ENCODE measurements around the gene KIF17.
"Not testable (repeated sequence)": the region's sequence is repeated elsewhere in the genome, so short reads cannot be mapped to it uniquely, and the experiment has no call there.

Gene KIF17

DNA sequence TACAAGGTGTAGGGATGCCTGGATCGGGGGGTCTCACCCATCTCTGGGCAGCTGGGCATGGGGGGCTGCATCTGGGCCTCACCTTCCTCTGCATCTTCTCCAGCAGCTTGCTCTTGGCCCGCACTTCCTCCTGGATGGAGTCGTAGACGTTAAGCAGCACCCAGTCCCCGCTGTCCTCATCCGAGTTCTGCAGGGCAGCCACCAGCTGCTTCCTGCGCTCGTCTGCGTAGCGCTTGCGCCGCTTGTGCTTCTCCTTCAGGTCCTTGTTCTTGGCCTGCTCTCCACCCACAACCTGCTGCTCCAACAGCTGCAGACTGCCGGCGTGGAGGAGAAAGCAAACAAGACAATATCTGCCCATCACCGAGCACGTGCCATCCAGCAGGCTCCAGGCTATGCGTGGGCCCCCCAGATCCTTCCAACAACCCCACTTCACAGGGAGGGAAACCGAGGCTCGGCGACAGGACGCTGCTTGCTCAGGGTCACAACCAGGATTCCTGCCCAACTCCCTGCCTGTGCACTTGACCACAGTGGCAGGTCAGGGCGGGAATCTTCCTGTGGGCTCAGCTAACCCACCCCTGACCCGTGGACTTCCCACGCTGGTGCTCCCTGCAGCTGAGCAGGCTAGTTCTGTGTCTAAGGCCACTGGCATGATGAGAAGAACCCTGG, 35.1 kb downstream of the KIF17 start:
- Histone ChIP-seq H3K36me3 (ENCODE audit: control insufficient read depth, low read depth, low read length) (no peaks in the 10 kb centered on the region), H3K9ac (ENCODE audit: low read length) (no peak overlapping the region), H3K4me3 (ENCODE audit: low read length) (no peak overlapping the region), H3K4me1 (ENCODE audit: control insufficient read depth, low read depth, low read length) (no peaks in the 10 kb centered on the region), H3K9me3 (ENCODE audit: control insufficient read depth, low read depth, low read length) (no peaks in the 10 kb centered on the region), H3K27ac (ENCODE audit: low read length) (no peak overlapping the region), H3K27me3 (ENCODE audit: control insufficient read depth, insufficient read depth, low read length) (no peaks in the 10 kb centered on the region)

- Histone ChIP-seq H3K9ac (ENCODE audit: low read length) (no peak overlapping the region), H3K36me3 (ENCODE audit: control insufficient read depth, low read depth, low read length) (no peaks in the 10 kb centered on the region), H3K4me1 (ENCODE audit: control insufficient read depth, low read depth, low read length) (no peaks in the 10 kb centered on the region), H3K9me3 (ENCODE audit: control insufficient read depth, low read depth, low read length) (no peaks in the 10 kb centered on the region), H3K27me3 (ENCODE audit: control insufficient read depth, insufficient read depth, low read length) (no peaks in the 10 kb centered on the region), H3K27ac (ENCODE audit: low read length) (no peak overlapping the region), H3K4me3 (ENCODE audit: low read length) (no peak overlapping the region)
These were observed 35.8 kb downstream of the KIF17 start for GRCh38 chr1:20681999-20682398.

- H3K9ac ChIP-seq (ENCODE audit: low read length): no peak overlapping the region
- no peaks in the 10 kb centered on the region for H3K4me1 ChIP-seq (ENCODE audit: control insufficient read depth, low read depth, low read length)
- H3K36me3 ChIP-seq (ENCODE audit: control insufficient read depth, low read depth, low read length): no peaks in the 10 kb centered on the region
- H3K9me3 ChIP-seq (ENCODE audit: control insufficient read depth, low read depth, low read length): no peaks in the 10 kb centered on the region
- H3K27ac ChIP-seq (ENCODE audit: low read length): no peak overlapping the region
- H3K27me3 ChIP-seq (ENCODE audit: control insufficient read depth, insufficient read depth, low read length): no peaks in the 10 kb centered on the region
- no peak overlapping the region for H3K4me3 ChIP-seq (ENCODE audit: low read length)
These were observed 37.5 kb downstream of the KIF17 start for GRCh38 chr1:20680269-20680668.

DNA sequence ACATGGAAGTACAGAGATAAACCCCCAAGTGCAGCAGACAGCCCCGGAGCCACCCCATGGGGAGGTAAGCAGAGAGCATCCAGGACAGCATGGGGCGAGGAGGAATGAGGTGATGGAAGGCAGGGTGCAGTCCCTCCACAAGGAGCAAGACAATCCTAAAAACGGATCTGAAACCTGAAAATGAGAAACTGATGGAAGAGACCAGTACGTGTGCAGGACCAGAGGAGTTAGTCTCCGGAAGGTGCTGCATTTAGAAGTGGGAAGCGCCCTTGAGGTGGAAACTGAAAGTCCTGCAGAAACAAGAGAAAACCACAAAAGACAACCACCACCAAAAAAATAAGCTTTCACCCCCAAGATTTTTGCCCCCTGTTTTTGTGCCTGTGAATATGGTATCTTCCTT, 39.2 kb downstream of the KIF17 start:
- H3K27me3 ChIP-seq (ENCODE audit: control insufficient read depth, insufficient read depth, low read length): no peaks in the 10 kb centered on the region

DNA sequence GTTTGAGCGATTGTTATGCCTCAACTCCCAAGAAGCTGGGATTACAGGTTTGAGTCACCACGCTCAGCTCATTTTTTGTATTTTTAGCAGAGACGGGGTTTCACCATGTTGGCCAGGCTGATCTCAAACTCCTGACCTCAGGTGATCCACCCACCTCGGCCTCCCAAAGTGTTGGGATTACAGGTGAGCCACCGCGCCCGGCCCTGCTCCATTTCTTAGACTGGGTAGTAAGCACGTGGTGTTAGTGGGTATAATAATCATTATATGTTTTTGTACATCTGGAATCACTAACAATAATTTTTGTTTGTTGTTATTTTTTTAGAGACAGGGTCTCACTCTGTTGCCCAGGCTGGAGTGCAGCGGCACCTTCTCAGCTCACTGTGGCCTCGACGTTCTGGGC, 44.2 kb downstream of the KIF17 start:
- H3K27me3 ChIP-seq (ENCODE audit: control insufficient read depth, insufficient read depth, low read length); H3K27ac ChIP-seq (ENCODE audit: low read length); H3K36me3 ChIP-seq (ENCODE audit: control insufficient read depth, low read depth, low read length); H3K4me1 ChIP-seq (ENCODE audit: control insufficient read depth, low read depth, low read length); H3K9ac ChIP-seq (ENCODE audit: low read length); H3K4me3 ChIP-seq (ENCODE audit: low read length); H3K9me3 ChIP-seq (ENCODE audit: control insufficient read depth, low read depth, low read length): not testable (repeated sequence)

More for the DNA sequence above, 39.2 kb downstream of the KIF17 start:
- Histone ChIP-seq H3K4me3 (ENCODE audit: low read length) (no peak overlapping the region), H3K4me1 (ENCODE audit: control insufficient read depth, low read depth, low read length) (no peaks in the 10 kb centered on the region), H3K9me3 (ENCODE audit: control insufficient read depth, low read depth, low read length) (no peaks in the 10 kb centered on the region), H3K36me3 (ENCODE audit: control insufficient read depth, low read depth, low read length) (no peaks in the 10 kb centered on the region), H3K27ac (ENCODE audit: low read length) (no peak overlapping the region), H3K9ac (ENCODE audit: low read length) (no peak overlapping the region)

- Histone ChIP-seq H3K27ac (ENCODE audit: low read length) (no peak overlapping the region), H3K4me3 (ENCODE audit: low read length) (no peak overlapping the region), H3K27me3 (ENCODE audit: control insufficient read depth, insufficient read depth, low read length) (no peaks in the 10 kb centered on the region), H3K36me3 (ENCODE audit: control insufficient read depth, low read depth, low read length) (no peaks in the 10 kb centered on the region), H3K9ac (ENCODE audit: low read length) (no peak overlapping the region), H3K4me1 (ENCODE audit: control insufficient read depth, low read depth, low read length) (no peaks in the 10 kb centered on the region), H3K9me3 (ENCODE audit: control insufficient read depth, low read depth, low read length) (no peaks in the 10 kb centered on the region)
These were observed 45.6 kb downstream of the KIF17 start for GRCh38 chr1:20672265-20672632.

- Histone ChIP-seq H3K27ac (ENCODE audit: low read length) (no peak overlapping the region), H3K27me3 (ENCODE audit: control insufficient read depth, insufficient read depth, low read length) (no peaks in the 10 kb centered on the region), H3K36me3 (ENCODE audit: control insufficient read depth, low read depth, low read length) (no peaks in the 10 kb centered on the region), H3K4me1 (ENCODE audit: control insufficient read depth, low read depth, low read length) (no peaks in the 10 kb centered on the region), H3K9ac (ENCODE audit: low read length) (no peak overlapping the region), H3K4me3 (ENCODE audit: low read length) (no peak overlapping the region), H3K9me3 (ENCODE audit: control insufficient read depth, low read depth, low read length) (no peaks in the 10 kb centered on the region)
These were observed 46.9 kb downstream of the KIF17 start for GRCh38 chr1:20670936-20671335.

DNA sequence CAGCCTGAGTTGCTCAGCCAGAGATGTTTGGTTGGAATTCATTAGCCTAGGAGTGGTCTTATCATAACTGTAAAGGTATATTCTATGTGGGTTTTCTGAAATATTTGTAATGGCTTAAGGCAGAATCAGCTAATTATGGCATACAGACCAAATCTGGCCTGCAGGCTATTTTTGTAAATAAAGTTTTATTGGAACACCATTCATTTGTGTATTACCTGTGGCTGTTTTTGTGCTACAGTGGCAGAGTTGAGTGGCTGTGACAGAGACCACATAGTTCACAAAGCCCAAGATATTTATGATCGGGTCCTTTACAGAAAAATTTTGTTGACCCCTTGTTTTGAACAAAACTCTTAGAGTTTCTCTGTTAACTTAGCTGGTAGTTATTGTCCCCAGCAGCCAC, 49.2 kb downstream of the KIF17 start:
- Histone ChIP-seq H3K9ac (ENCODE audit: low read length) (no peak overlapping the region), H3K9me3 (ENCODE audit: control insufficient read depth, low read depth, low read length) (no peaks in the 10 kb centered on the region), H3K36me3 (ENCODE audit: control insufficient read depth, low read depth, low read length) (no peaks in the 10 kb centered on the region), H3K27ac (ENCODE audit: low read length) (no peak overlapping the region), H3K4me1 (ENCODE audit: control insufficient read depth, low read depth, low read length) (no peaks in the 10 kb centered on the region), H3K27me3 (ENCODE audit: control insufficient read depth, insufficient read depth, low read length) (no peaks in the 10 kb centered on the region), H3K4me3 (ENCODE audit: low read length) (no peak overlapping the region)

DNA sequence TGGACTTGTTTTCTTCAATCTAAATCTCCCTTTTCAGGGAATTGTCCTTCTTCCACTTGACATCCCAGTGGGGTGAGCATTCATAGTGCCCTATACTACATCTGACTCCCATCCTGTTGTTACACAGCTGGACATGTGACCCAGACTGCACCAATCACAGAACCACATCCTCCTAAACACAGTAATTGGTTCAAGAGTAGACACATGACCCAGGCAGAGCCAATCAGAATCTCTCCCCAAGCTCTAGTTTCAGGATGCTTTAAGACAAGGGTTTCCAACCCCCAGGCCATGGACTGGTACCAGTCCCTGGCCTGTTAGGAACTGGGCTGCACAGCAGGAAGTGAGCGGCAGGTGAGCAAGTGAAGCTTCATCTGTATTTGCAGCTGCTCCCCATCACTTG, 51.0 kb downstream of the KIF17 start:
- H3K4me3 ChIP-seq (ENCODE audit: low read length): no peak overlapping the region
- no peak overlapping the region for H3K27ac ChIP-seq (ENCODE audit: low read length)
- no peaks in the 10 kb centered on the region for H3K9me3 ChIP-seq (ENCODE audit: control insufficient read depth, low read depth, low read length)
- no peaks in the 10 kb centered on the region for H3K36me3 ChIP-seq (ENCODE audit: control insufficient read depth, low read depth, low read length)
- no peaks in the 10 kb centered on the region for H3K27me3 ChIP-seq (ENCODE audit: control insufficient read depth, insufficient read depth, low read length)
- H3K4me1 ChIP-seq (ENCODE audit: control insufficient read depth, low read depth, low read length): no peaks in the 10 kb centered on the region
- H3K9ac ChIP-seq (ENCODE audit: low read length): no peak overlapping the region

DNA sequence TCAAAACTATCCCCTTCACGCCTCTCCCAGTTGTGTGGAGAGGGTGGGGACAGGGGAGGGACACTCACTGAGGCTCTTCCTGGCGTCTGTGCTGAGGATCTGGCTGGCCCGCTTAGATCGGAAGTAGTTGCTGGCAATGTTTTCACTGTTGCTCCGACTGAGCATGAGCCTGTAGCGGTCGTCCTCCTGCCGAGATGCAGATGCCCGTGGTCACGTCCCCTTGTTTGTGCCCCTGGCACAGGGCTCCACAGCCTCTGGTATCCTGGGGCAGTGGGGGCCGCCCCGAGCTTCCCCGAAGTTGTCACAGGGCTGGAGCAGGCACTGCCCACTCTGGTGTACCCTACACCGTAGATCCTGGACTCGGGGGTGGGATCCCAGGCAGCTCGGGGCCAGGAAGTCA, 51.7 kb downstream of the KIF17 start:
- Histone ChIP-seq H3K9ac (ENCODE audit: low read length) (no peak overlapping the region), H3K9me3 (ENCODE audit: control insufficient read depth, low read depth, low read length) (no peaks in the 10 kb centered on the region), H3K4me3 (ENCODE audit: low read length) (no peak overlapping the region), H3K36me3 (ENCODE audit: control insufficient read depth, low read depth, low read length) (no peaks in the 10 kb centered on the region), H3K4me1 (ENCODE audit: control insufficient read depth, low read depth, low read length) (no peaks in the 10 kb centered on the region), H3K27me3 (ENCODE audit: control insufficient read depth, insufficient read depth, low read length) (no peaks in the 10 kb centered on the region), H3K27ac (ENCODE audit: low read length) (no peak overlapping the region)

DNA sequence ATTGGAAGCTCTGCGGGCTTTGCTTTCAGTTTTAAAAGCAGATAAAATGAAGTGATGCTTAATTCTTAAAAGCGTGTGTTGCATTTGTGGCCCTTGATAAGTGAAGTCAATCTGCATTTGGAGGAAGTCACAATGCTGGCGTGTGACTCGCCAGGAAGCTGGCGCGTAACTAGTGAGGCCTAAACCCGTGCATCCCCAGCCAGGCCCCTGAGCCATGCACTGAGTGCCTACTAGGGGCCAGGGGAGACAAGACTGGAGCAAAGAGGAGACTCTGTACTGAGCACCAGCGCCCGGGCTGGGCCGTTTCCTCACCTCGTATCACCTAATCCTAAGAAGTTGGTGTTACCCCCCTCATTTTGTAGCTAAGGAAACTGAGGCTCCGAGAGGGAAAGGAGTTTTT, 52.1 kb downstream of the KIF17 start:
- Histone ChIP-seq H3K27me3 (ENCODE audit: control insufficient read depth, insufficient read depth, low read length) (no peaks in the 10 kb centered on the region), H3K4me1 (ENCODE audit: control insufficient read depth, low read depth, low read length) (no peaks in the 10 kb centered on the region), H3K27ac (ENCODE audit: low read length) (no peak overlapping the region), H3K36me3 (ENCODE audit: control insufficient read depth, low read depth, low read length) (no peaks in the 10 kb centered on the region), H3K4me3 (ENCODE audit: low read length) (no peak overlapping the region), H3K9me3 (ENCODE audit: control insufficient read depth, low read depth, low read length) (no peaks in the 10 kb centered on the region), H3K9ac (ENCODE audit: low read length) (no peak overlapping the region)

DNA sequence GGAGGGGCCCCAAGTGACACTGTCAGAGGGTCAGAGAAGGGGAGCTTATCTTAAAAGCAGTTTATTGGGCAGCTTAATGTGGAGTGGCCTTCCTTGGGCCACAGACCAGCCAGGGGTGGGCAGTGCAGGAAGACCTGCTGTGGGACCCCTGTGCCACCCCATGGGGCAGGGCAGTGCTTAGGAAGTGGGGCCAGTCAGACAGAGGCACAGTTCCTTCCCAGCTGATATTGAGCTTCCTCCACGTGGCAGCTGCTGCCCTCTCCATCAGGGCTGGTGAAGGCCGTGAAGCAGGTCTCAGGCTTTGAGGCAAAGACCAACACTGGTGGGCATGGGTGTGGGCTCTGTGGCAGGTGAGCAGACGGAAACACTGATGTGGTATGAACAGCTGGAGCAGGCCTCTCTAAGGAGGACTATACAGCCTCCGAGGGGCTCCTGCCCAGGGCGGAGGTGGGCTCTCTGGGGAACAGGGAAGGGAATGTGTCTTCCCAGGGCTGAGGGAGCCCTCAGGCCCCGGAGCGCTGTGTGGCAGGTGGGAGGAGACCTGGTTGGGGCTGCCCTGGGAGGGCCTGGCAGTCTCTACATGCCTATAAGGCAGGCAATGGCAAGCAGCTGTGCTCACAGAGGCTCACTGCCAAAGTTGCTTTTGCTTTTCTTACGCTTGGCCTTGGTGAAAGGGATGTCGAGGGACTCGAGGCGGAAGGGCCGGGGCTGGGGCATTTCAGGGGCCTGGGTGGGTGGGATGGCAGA, 53.7 kb downstream of the KIF17 start:
- Histone ChIP-seq H3K36me3 (ENCODE audit: control insufficient read depth, low read depth, low read length) (no peaks in the 10 kb centered on the region), H3K27me3 (ENCODE audit: control insufficient read depth, insufficient read depth, low read length) (no peaks in the 10 kb centered on the region), H3K27ac (ENCODE audit: low read length) (no peak overlapping the region), H3K4me3 (ENCODE audit: low read length) (no peak overlapping the region), H3K9me3 (ENCODE audit: control insufficient read depth, low read depth, low read length) (no peaks in the 10 kb centered on the region), H3K9ac (ENCODE audit: low read length) (no peak overlapping the region), H3K4me1 (ENCODE audit: control insufficient read depth, low read depth, low read length) (peaks cover 7% of the 10 kb centered on the region)
